HCT116 (cell line): ENCODE measurements around the gene UBTD2. TPM values are rescaled to one million over a fixed set of nuclear protein-coding genes. Genes with fewer than 3 reads are reported as not detected.

Experiments used
- ATAC-seq: fragments of 200-7000 bp; cut with Tn5 transposase; 2 replicates; pipeline ENCODE4 v1.9.1; 2020; ENCODE audit warnings: mild to moderate bottlenecking, moderate library complexity
- BruUV-seq: library from RNA; stranded (reverse); fragments of 400-500 nt; replicated peaks from 2 replicates; lab custom pipeline; 2021; lab: Mats Ljungman, UMichigan
- CTCF ChIA-PET: fragments of 300-600 bp; sonication (Branson Sonifier 250); formaldehyde crosslinking; loops from one replicate; lab custom pipeline; 2021; ENCODE audit warnings: antibody characterized with exemption; lab: Charles Lee
- POLR2A ChIA-PET: fragments of 300-600, 350-600 bp; sonication (Branson Sonifier 250); formaldehyde crosslinking; loops from one replicate; lab custom pipeline; 2021; ENCODE audit warnings: antibody characterized with exemption; lab: Charles Lee
- RAD21 ChIA-PET, 2 experiments: fragments of 300-600 bp; sonication (Branson Sonifier 250); formaldehyde crosslinking; loops; one replicate each; lab custom pipeline; 2023; ENCODE audit warnings: low total read pairs in 2 of 2; ENCODE audit not compliant: uncharacterized antibody in 2 of 2, unreplicated experiment in 2 of 2, low non-redundant PET in 1 of 2; lab: Charles Lee
- DNase-seq: peaks from one replicate; pipeline ENCODE4 v3.0.0-alpha.2; 2010; ENCODE audit warnings: low read depth, low spot score
- H2AFZ ChIP-seq: fragments of 200-600 bp; shearing (Covaris generic), sonication (generic); 2 replicates; pipeline ENCODE4 v1.6.1; 2017; ENCODE audit warnings: low read depth, mixed run types, mixed read lengths, antibody characterized with exemption, low read length; ENCODE audit not compliant: poor library complexity, severe bottlenecking
- H3K27ac ChIP-seq: 2 replicates; pipeline ENCODE4 v1.5.1; 2012; ENCODE audit warnings: low read depth, low read length
- H3K27me3 ChIP-seq: fragments of 200-600 bp; sonication (generic); 2 replicates; pipeline ENCODE4 v1.6.1; 2016; ENCODE audit warnings: mixed run types, low read length, mixed read lengths; ENCODE audit not compliant: insufficient read depth
- H3K36me3 ChIP-seq, 2 experiments: fragments of 200-500 bp in 1 of 2; fragments of 200-600 bp in 1 of 2; sonication (Bioruptor generic) in 1 of 2; sonication (generic) in 1 of 2; 2 replicates each; pipeline versions ENCODE4 v1.5.1 to v1.6.1; 2014 to 2016; ENCODE audit warnings: low read length in 2 of 2, inconsistent platforms in 1 of 2, mixed read lengths in 1 of 2, mixed run types in 1 of 2; ENCODE audit not compliant: insufficient read depth in 2 of 2, control insufficient read depth in 1 of 2
- H3K4me1 ChIP-seq, 2 experiments: fragments of 200-600 bp in 1 of 2; sonication (generic) in 1 of 2; 2 replicates each; pipeline versions ENCODE4 v1.5.1 to v1.6.1; 2012 to 2017; ENCODE audit warnings: low read length in 2 of 2, inconsistent platforms in 1 of 2, mild to moderate bottlenecking in 1 of 2, mixed read lengths in 1 of 2, mixed run types in 1 of 2, moderate library complexity in 1 of 2; ENCODE audit not compliant: insufficient read depth in 2 of 2, control insufficient read depth in 1 of 2
- H3K4me2 ChIP-seq: fragments of 200-600 bp; sonication (generic); 2 replicates; pipeline ENCODE4 v1.6.1; 2017; ENCODE audit warnings: mixed run types, low read length, mixed read lengths
- H3K4me3 ChIP-seq, 2 experiments: fragments of 200-600 bp in 1 of 2; sonication (generic) in 1 of 2; replicated peaks in 1 of 2; 2 replicates each; pipeline ENCODE4 v1.5.1; 2011 to 2016; ENCODE audit warnings: low read length in 2 of 2, control low read depth in 1 of 2, low read depth in 1 of 2, mild to moderate bottlenecking in 1 of 2, mixed read lengths in 1 of 2, mixed run types in 1 of 2
- H3K79me2 ChIP-seq: fragments of 200-600 bp; sonication (generic); 2 replicates; pipeline ENCODE4 v1.6.1; 2017; ENCODE audit warnings: mild to moderate bottlenecking, mixed run types, low read length, moderate library complexity, mixed read lengths; ENCODE audit not compliant: insufficient read depth
- H3K9ac ChIP-seq: fragments of 200-600 bp; sonication (generic); 2 replicates; pipeline ENCODE4 v1.6.1; 2016; ENCODE audit warnings: low read length, mixed read lengths
- H3K9me2 ChIP-seq: fragments of 200-600 bp; sonication (generic), shearing (Covaris generic); 2 replicates; pipeline ENCODE4 v1.6.1; 2017; ENCODE audit warnings: mixed run types, mild to moderate bottlenecking, moderate library complexity; ENCODE audit not compliant: insufficient read depth
- H3K9me3 ChIP-seq, 2 experiments: fragments of 200-500 bp in 1 of 2; fragments of 200-600 bp in 1 of 2; sonication (Bioruptor generic) in 1 of 2; sonication (generic) in 1 of 2; 2 replicates each; pipeline ENCODE4 v1.6.1; 2014 to 2017; ENCODE audit warnings: low read length in 2 of 2, mixed read lengths in 2 of 2, inconsistent platforms in 1 of 2, low read depth in 1 of 2, mild to moderate bottlenecking in 1 of 2, mixed run types in 1 of 2, moderate library complexity in 1 of 2; ENCODE audit not compliant: control insufficient read depth in 1 of 2, insufficient read depth in 1 of 2
- H4K20me1 ChIP-seq: fragments of 200-600 bp; sonication (generic), shearing (Covaris generic); 2 replicates; pipeline ENCODE4 v1.6.1; 2017; ENCODE audit warnings: mixed run types, mild to moderate bottlenecking, moderate library complexity; ENCODE audit not compliant: insufficient read depth
- ATF3 ChIP-seq: IDR thresholded peaks from 2 replicates; pipeline ENCODE4 v1.6.1; 2012
- CBX3 ChIP-seq: IDR thresholded peaks from 2 replicates; pipeline ENCODE4 v1.6.1; 2012; ENCODE audit warnings: low read depth
- CEBPB ChIP-seq: IDR thresholded peaks from 2 replicates; pipeline ENCODE4 v1.6.1; 2012; ENCODE audit warnings: low read depth
- CTCF ChIP-seq, 3 experiments: fragments of 200-600 bp in 1 of 3; sonication (generic) in 1 of 3; IDR thresholded peaks in 2 of 3; conservative IDR thresholded peaks in 1 of 3; 2 replicates each; pipeline ENCODE4 v1.5.1; 2012 to 2017; ENCODE audit warnings: low read depth in 2 of 3, low read length in 2 of 3, antibody characterized with exemption in 1 of 3, borderline replicate concordance in 1 of 3, control low read depth in 1 of 3, mild to moderate bottlenecking in 1 of 3, mixed read lengths in 1 of 3, mixed run types in 1 of 3, moderate library complexity in 1 of 3; ENCODE audit not compliant: insufficient read depth in 1 of 3
- EGR1 ChIP-seq: IDR thresholded peaks from 2 replicates; pipeline ENCODE4 v1.6.1; 2012; ENCODE audit warnings: low read depth
- ELF1 ChIP-seq: IDR thresholded peaks from 2 replicates; pipeline ENCODE4 v1.6.1; 2012; ENCODE audit warnings: low read depth, borderline replicate concordance
- EZH2 ChIP-seq: fragments of 200-600 bp; sonication (generic); IDR thresholded peaks from 2 replicates; pipeline ENCODE4 v1.6.1; 2017; ENCODE audit warnings: antibody characterized with exemption, mixed run types
- EZH2phosphoT487 ChIP-seq: fragments of 200-600 bp; IDR thresholded peaks from 2 replicates; pipeline ENCODE4 v1.6.1; 2018; ENCODE audit warnings: antibody characterized with exemption, borderline replicate concordance
- FOSL1 ChIP-seq: IDR thresholded peaks from 2 replicates; pipeline ENCODE4 v1.6.1; 2012; ENCODE audit warnings: low read depth
- JUND ChIP-seq: IDR thresholded peaks from 2 replicates; pipeline ENCODE4 v1.6.1; 2012
- MAX ChIP-seq: IDR thresholded peaks from 2 replicates; pipeline ENCODE4 v1.6.1; 2012
- POLR2A ChIP-seq: IDR thresholded peaks from 2 replicates; pipeline ENCODE4 v1.7.0; 2011; ENCODE audit warnings: borderline replicate concordance; ENCODE audit not compliant: insufficient read depth, insufficient read length; ENCODE audit errors: extremely low read depth
- POLR2AphosphoS5 ChIP-seq: IDR thresholded peaks from 2 replicates; pipeline ENCODE4 v1.6.1; 2011; ENCODE audit warnings: mild to moderate bottlenecking, low read depth, low read length, moderate library complexity
- RAD21 ChIP-seq: IDR thresholded peaks from 2 replicates; pipeline ENCODE4 v1.6.1; 2012; ENCODE audit warnings: low read depth, mild to moderate bottlenecking
- REST ChIP-seq: IDR thresholded peaks from 2 replicates; pipeline ENCODE4 v1.6.1; 2012; ENCODE audit warnings: low read depth
- SIN3A ChIP-seq: IDR thresholded peaks from 2 replicates; pipeline ENCODE4 v1.6.1; 2012; ENCODE audit warnings: low read depth
- SP1 ChIP-seq: IDR thresholded peaks from 2 replicates; pipeline ENCODE4 v1.6.1; 2012; ENCODE audit warnings: low read depth
- SRF ChIP-seq: IDR thresholded peaks from 2 replicates; pipeline ENCODE4 v1.6.1; 2012; ENCODE audit warnings: low read depth
- TCF7L2 ChIP-seq: IDR thresholded peaks from 2 replicates; pipeline ENCODE4 v1.7.0; 2011; ENCODE audit warnings: borderline replicate concordance, inconsistent platforms; ENCODE audit not compliant: insufficient read depth, insufficient read length; ENCODE audit errors: extremely low read depth
- YY1 ChIP-seq: IDR thresholded peaks from 2 replicates; pipeline ENCODE4 v1.6.1; 2011; ENCODE audit warnings: low read length, low read depth, moderate library complexity, mild to moderate bottlenecking; ENCODE audit not compliant: insufficient replicate concordance; ENCODE audit errors: extremely low read depth
- ZFX ChIP-seq: fragments of 450-650 bp; IDR thresholded peaks from 2 replicates; pipeline ENCODE4 v1.6.1; 2017
- ZNF274 ChIP-seq: fragments of 200-500 bp; sonication (Bioruptor generic); IDR thresholded peaks from 2 replicates; pipeline ENCODE4 v1.6.1; 2014; ENCODE audit warnings: mild to moderate bottlenecking, low read depth, low read length, inconsistent platforms
- intact Hi-C: fragments of 100-400 bp; cut with micrococcal nuclease; formaldehyde crosslinking; loops from 2 replicates; pipeline ENCODE4 v1.10.0; 2022
- total RNA-seq: library from RNA; stranded (reverse); gene quantifications from one replicate; pipeline ENCODE4 v1.2.1, GENCODE V29; 2021; ENCODE audit not compliant: unreplicated experiment

Gene UBTD2
- total RNA-seq, 1 experiment from 2014 or later = 15.9 TPM

GRCh38 chr5:172293054-172293744, 9.6 kb upstream of the UBTD2 start:
- Histone ChIP-seq H3K9ac (no peak overlapping the region), H3K9me3 (no peaks in the 10 kb centered on the region), H3K4me3 (no peak overlapping the region), H3K4me1 (peaks cover 4 to 5% of the 10 kb centered on the region in 2 experiments; a peak in 2 of 4 replicates), H4K20me1 (no peaks in the 10 kb centered on the region), H3K79me2 (no peaks in the 10 kb centered on the region), H3K9me2 (no peaks in the 10 kb centered on the region), H3K36me3 (no peaks in the 10 kb centered on the region), H2AFZ (peak overlapping the region; percentile 79), H3K4me2 (peak overlapping the region; percentile 27), H3K27ac (no peak overlapping the region), H3K27me3 (no peaks in the 10 kb centered on the region)
- CTCF ChIA-PET = interaction anchor here (0.6 to 3.4 kb wide), 12 partner anchors 8 to 385 kb away, joined by 3 to 19 read pairs (median 4); partner anchors contain the start of genes FBXW11 and UBTD2
- BruUV-seq = no TSS peak
- intact Hi-C loops = loop anchor here (1.0 to 10.0 kb wide), 3 partner anchors 186 to 381 kb away; partner anchors contain the start of gene FBXW11
- POLR2A ChIA-PET = interaction anchor here (0.7 to 1.1 kb wide), 2 partner anchors 10 to 11 kb away, joined by 3 to 6 read pairs; partner anchors contain the start of gene UBTD2
- ATAC-seq (peak; percentile 97), DNase-seq (peak; percentile 63)
- RAD21 ChIA-PET = interaction anchor here in 1 of 2 experiments (0.6 to 1.1 kb wide), 2 partner anchors 186 to 191 kb away, joined by 3 to 4 read pairs; no protein-coding TSS in a partner anchor
- no peak for TF ChIP-seq JUND
- TF ChIP-seq ATF3 = no peak
- TF ChIP-seq ZNF274 = no peak
- TF ChIP-seq EZH2 = no peak
- no peak for TF ChIP-seq POLR2A
- no peak for TF ChIP-seq SIN3A
- no peak for TF ChIP-seq FOSL1
- no peak for TF ChIP-seq ZFX
- TF ChIP-seq POLR2AphosphoS5 = 0 out of 2 replicates have a peak, but pooled peaks have one; percentile 13
- TF ChIP-seq CTCF (IDR thresholded peaks at IDR 0.05 in 2 of 3, conservative IDR thresholded peaks at IDR 0.05 in 1 of 3; ENCODE audit: borderline replicate concordance in 1 of 3, insufficient read depth in 1 of 3, low read depth in 2 of 3, low read length in 2 of 3) = peak; percentile 84 to 92 (median 92)
- TF ChIP-seq SRF = no peak
- TF ChIP-seq MAX = 0 out of 2 replicates have a peak, but pooled peaks have one; percentile 26
- TF ChIP-seq CEBPB = no peak
- TF ChIP-seq RAD21 = peak; percentile 96
- no peak for TF ChIP-seq REST
- TF ChIP-seq EZH2phosphoT487 = no peak
- TF ChIP-seq CBX3 = peak; percentile 66; the same call in 1 of the 2 replicates
- TF ChIP-seq YY1 = peak; percentile 24
- TF ChIP-seq EGR1 = no peak
- TF ChIP-seq SP1 = peak; percentile 71
- no peak for TF ChIP-seq ELF1
- TF ChIP-seq TCF7L2 = no peak
